ENCODE data around the gene ZCCHC7.

GRCh38 chr9:37369671-37370070 lies 249.3 kb downstream of the ZCCHC7 start:
- TF ChIP-seq CTCF (conservative IDR thresholded peaks at IDR 0.05) (no peak), ZFX (IDR thresholded peaks at IDR 0.05) (no peak)

Data from C4-2B (cell line).